SK-N-MC (cell line): Measurements from ENCODE around the gene RGS6.

Experiments used
- DNase-seq: peaks from one replicate; pipeline ENCODE4 v3.0.0-alpha.2; 2011; ENCODE audit warnings: low read depth, low spot score
- H3K27ac ChIP-seq: fragments of 200-600 bp; sonication (generic); 2 replicates; pipeline ENCODE4 v1.5.1; 2016; ENCODE audit warnings: mixed run types
- H3K36me3 ChIP-seq: fragments of 200-600 bp; sonication (generic); 2 replicates; pipeline ENCODE4 v1.6.1; 2017; ENCODE audit warnings: antibody characterized with exemption, low read length, mixed read lengths; ENCODE audit not compliant: insufficient read depth
- H3K4me3 ChIP-seq: fragments of 200-600 bp; sonication (generic); 2 replicates; pipeline ENCODE4 v1.5.1; 2016
- H3K9ac ChIP-seq: fragments of 200-600 bp; sonication (generic); 2 replicates; pipeline ENCODE4 v1.8.0; 2017; ENCODE audit warnings: mixed run types, mixed read lengths; ENCODE audit not compliant: insufficient read length
- H3K9me3 ChIP-seq: fragments of 200-600 bp; sonication (generic); 2 replicates; pipeline ENCODE4 v1.6.1; 2017; ENCODE audit warnings: low read depth, mild to moderate bottlenecking, antibody characterized with exemption, low read length, moderate library complexity, mixed read lengths
- EZH2 ChIP-seq: fragments of 200-600 bp; sonication (generic); IDR thresholded peaks from one replicate; pipeline ENCODE4 v1.6.1; 2017; ENCODE audit warnings: antibody characterized with exemption
- FOXP2 ChIP-seq: optimal IDR thresholded peaks from 2 replicates; pipeline ENCODE3; 2011; ENCODE audit warnings: mild to moderate bottlenecking, moderate library complexity; ENCODE audit not compliant: insufficient read depth; ENCODE audit errors: extremely low read length, control extremely low read depth
- POLR2AphosphoS5 ChIP-seq: IDR thresholded peaks from 2 replicates; pipeline ENCODE4 v1.6.1; 2012; ENCODE audit warnings: mild to moderate bottlenecking, low read depth, low read length, borderline replicate concordance

Gene RGS6

DNA sequence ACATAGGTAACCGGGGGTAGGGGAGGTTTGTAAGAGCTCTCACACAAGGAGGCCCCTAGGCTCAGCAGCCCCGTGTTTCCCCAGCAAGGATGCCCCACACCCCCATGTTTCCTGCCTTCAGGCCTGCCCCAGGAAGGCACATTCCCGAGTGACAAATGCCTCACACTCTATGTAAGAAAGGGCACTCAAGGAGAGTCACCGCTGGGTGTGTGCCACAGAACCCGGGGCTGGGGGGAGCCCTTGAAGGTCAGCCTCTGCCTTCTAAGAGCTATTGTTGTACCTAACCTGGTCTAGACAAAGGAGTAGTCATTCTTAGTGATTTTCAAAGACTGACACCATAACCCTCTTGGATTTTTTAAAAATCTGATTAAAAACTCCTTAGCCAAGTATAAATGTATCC is 628.1 kb downstream of the RGS6 start:
- TF ChIP-seq FOXP2, result no peak
- TF ChIP-seq EZH2, result no peak
- TF ChIP-seq POLR2AphosphoS5, result no peak
- no peak for DNase-seq
- Histone ChIP-seq H3K36me3 (no peaks in the 10 kb centered on the region), H3K27ac (no peak overlapping the region), H3K9me3 (no peaks in the 10 kb centered on the region), H3K4me3 (no peak overlapping the region), H3K9ac (no peak overlapping the region)

- DNase-seq, result no peak
- no peaks in the 10 kb centered on the region for H3K9me3 ChIP-seq
- TF ChIP-seq FOXP2, result no peak
- no peak for TF ChIP-seq POLR2AphosphoS5
- no peak for TF ChIP-seq EZH2
These were observed 628.8 kb downstream of the RGS6 start for GRCh38 chr14:72560889-72561493.

DNA sequence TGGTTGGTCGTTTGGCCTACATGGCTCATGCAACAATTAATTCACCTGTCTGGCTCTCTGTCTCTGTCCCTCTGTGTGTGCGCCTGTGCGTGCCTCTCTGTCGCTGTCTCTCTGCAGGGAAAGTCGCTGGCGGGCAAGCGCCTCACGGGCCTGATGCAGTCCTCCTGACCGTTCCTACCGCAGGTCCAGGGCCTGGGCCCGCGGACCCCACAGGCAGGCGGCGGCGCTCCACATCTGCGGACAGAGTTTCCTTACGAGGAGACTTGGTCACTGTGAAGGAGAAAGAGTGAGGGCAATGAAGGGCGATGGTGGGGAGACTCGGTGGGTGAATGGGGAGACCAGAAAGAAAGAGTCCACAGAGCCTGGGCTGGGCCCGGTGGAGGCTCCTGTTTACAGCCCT is 630.1 kb downstream of the RGS6 start:
- no peak overlapping the region for H3K27ac ChIP-seq
- no peaks in the 10 kb centered on the region for H3K9me3 ChIP-seq
- DNase-seq, result no peak
- H3K4me3 ChIP-seq, result no peak overlapping the region
- H3K9ac ChIP-seq, result no peak overlapping the region
- no peak for TF ChIP-seq FOXP2
- TF ChIP-seq EZH2, result no peak
- TF ChIP-seq POLR2AphosphoS5, result no peak
- H3K36me3 ChIP-seq, result no peaks in the 10 kb centered on the region

More at GRCh38 chr14:72560889-72561493, 628.8 kb downstream of the RGS6 start:
- Histone ChIP-seq H3K4me3 (no peak overlapping the region), H3K9ac (no peak overlapping the region), H3K36me3 (no peaks in the 10 kb centered on the region), H3K27ac (no peak overlapping the region)

- Histone ChIP-seq H3K36me3 (no peaks in the 10 kb centered on the region), H3K9ac (no peak overlapping the region), H3K4me3 (no peak overlapping the region), H3K27ac (no peak overlapping the region), H3K9me3 (no peaks in the 10 kb centered on the region)
- no peak for TF ChIP-seq FOXP2
- TF ChIP-seq POLR2AphosphoS5, result no peak
- TF ChIP-seq EZH2, result no peak
- DNase-seq, result no peak
These were observed 631.4 kb downstream of the RGS6 start for GRCh38 chr14:72563676-72564075.

- no peaks in the 10 kb centered on the region for H3K36me3 ChIP-seq
- H3K4me3 ChIP-seq, result no peak overlapping the region
- no peaks in the 10 kb centered on the region for H3K9me3 ChIP-seq
- TF ChIP-seq EZH2 (no peak), POLR2AphosphoS5 (no peak), FOXP2 (no peak)
- DNase-seq, result no peak
- H3K9ac ChIP-seq, result no peak overlapping the region
- H3K27ac ChIP-seq, result no peak overlapping the region
These were observed 632.9 kb downstream of the RGS6 start for GRCh38 chr14:72565149-72565559.

DNA sequence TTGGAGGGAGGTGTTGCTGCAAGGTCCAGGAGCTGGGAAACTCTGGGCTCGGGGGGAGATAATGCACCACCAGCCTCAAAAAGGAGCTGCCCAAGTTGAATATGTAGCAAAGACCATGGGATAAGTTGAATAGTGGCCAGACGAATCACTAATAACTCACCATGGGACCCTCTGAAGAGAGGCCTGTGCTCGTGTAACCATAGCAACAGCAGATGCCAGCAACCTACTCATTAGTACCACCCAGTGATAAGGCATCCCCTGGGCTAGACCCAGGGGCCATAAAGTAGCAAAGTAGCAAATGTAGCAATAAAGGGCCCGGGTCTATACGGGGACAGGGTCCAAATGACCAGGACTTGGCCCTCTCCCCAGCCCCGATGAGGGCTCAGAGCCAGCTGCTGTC is 633.7 kb downstream of the RGS6 start:
- TF ChIP-seq POLR2AphosphoS5 (no peak), EZH2 (no peak), FOXP2 (no peak)
- DNase-seq, result no peak

GRCh38 chr14:72567226-72567625 is 635.0 kb downstream of the RGS6 start:
- no peak overlapping the region for H3K4me3 ChIP-seq
- H3K9me3 ChIP-seq, result 0 out of 2 replicates have a peak, but pooled peaks cover 2% of the 10 kb centered on the region
- no peak overlapping the region for H3K9ac ChIP-seq
- no peak for DNase-seq
- H3K36me3 ChIP-seq, result no peaks in the 10 kb centered on the region
- no peak overlapping the region for H3K27ac ChIP-seq
- TF ChIP-seq EZH2 (no peak), FOXP2 (no peak)

More for the DNA sequence above, 633.7 kb downstream of the RGS6 start:
- Histone ChIP-seq H3K27ac (no peak overlapping the region), H3K9ac (no peak overlapping the region), H3K4me3 (no peak overlapping the region), H3K36me3 (no peaks in the 10 kb centered on the region), H3K9me3 (no peaks in the 10 kb centered on the region)

DNA sequence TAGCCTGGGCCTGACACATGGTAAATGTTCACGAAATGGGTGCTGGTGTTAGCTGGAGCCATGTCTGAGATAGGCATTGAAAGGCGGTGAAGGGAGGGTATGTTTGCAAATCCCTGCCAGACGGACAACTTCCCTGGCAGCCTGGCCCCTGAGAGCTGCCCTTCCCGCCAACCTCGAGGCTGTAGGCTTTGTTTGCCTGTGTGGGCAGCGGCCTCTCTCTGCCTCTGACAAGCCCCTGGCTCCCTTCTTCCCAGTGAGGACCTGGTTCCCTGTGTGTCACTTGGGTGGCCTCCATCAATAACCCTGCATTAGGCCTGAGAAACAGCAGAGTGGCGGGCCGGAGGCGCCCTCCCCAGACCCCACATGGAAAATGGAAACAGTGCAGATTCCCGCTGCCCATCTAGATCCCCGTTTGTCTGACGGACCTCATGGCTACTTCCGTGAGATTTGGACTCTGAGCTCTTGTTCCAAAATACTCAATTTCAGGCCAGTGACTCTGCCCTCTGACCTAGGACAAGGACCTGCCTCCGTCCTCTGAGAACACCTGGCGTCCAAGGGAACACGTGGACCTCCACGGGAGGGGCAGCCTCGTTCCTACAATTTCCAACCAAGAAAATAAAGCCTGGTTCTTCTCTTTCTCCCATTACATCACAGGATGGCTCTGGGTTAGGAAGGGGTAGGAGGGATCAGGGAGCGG is 636.2 kb downstream of the RGS6 start:
- H3K36me3 ChIP-seq, result no peaks in the 10 kb centered on the region
- no peak overlapping the region for H3K27ac ChIP-seq
- no peak overlapping the region for H3K9ac ChIP-seq
- DNase-seq, result no peak
- TF ChIP-seq EZH2 (no peak), FOXP2 (no peak), POLR2AphosphoS5 (no peak)
- 0 out of 2 replicates have a peak, but pooled peaks cover 2% of the 10 kb centered on the region for H3K9me3 ChIP-seq
- no peak overlapping the region for H3K4me3 ChIP-seq
